Right lobe of liver (tissue), 6 donors: ENCODE data around the gene PLA2G3. TPM values are rescaled to one million over a fixed set of nuclear protein-coding genes. Genes with fewer than 3 reads are reported as not detected.

Source experiments
- ATAC-seq, 4 donors: fragments of 200-7000 bp; cut with Tn5 transposase; one replicate each; pipeline ENCODE4 v1.9.1; 2020; ENCODE audit warnings: mild to moderate bottlenecking in 4 of 4, moderate library complexity in 4 of 4
- DNase-seq, 3 donors: peaks; one replicate each; pipeline ENCODE4 v3.0.0-alpha.2; 2020
- H3K27ac ChIP-seq, 3 donors: fragments of 200-600 bp; one replicate each; pipeline ENCODE4 v1.8.0; 2022
- H3K27me3 ChIP-seq, 2 donors: fragments of 200-600 bp; one replicate each; pipeline ENCODE4 v1.8.0; 2022
- H3K36me3 ChIP-seq, 4 donors: fragments of 200-600 bp; sonication (generic) in 1 of 4; one replicate each; pipeline versions ENCODE4 v1.5.1 to v1.8.0; 2017 to 2022; ENCODE audit warnings: control low read depth in 1 of 4
- H3K4me1 ChIP-seq, 4 donors: fragments of 200-600 bp; sonication (generic) in 1 of 4; one replicate each; pipeline versions ENCODE4 v1.5.1 to v1.8.0; 2017 to 2022; ENCODE audit warnings: control low read depth in 1 of 4
- H3K4me3 ChIP-seq, 3 donors: fragments of 200-600 bp; one replicate each; pipeline ENCODE4 v1.8.0; 2022
- H3K9me3 ChIP-seq, 4 donors: fragments of 200-600 bp; sonication (generic) in 1 of 4; one replicate each; pipeline versions ENCODE4 v1.5.1 to v1.8.0; 2017 to 2022; ENCODE audit warnings: control low read depth in 1 of 4
- POLR2A ChIP-seq: fragments of 450-650 bp; IDR thresholded peaks from one replicate; pipeline ENCODE4 v1.6.1; 2017; ENCODE audit warnings: antibody characterized with exemption, mild to moderate bottlenecking
- WGBS: methylation state at CpG from one replicate; pipeline ENCODE4 v1.1.6; 2018; ENCODE audit warnings: low coverage, low lambda C conversion rate; ENCODE audit not compliant: insufficient coverage; ENCODE audit errors: missing lambda C conversion rate; 5-methylcytosine and 5-hydroxymethylcytosine counted together
- intact Hi-C, 2 donors: fragments of 100-400 bp; cut with DNase I; formaldehyde crosslinking; loops; one replicate each; pipeline versions ENCODE4 v1.11.2 to v1.14.1; 2022
- microRNA counts: library from miRNA; unstranded; fragments of <30 nt; microRNA quantifications from one replicate; lab custom pipeline; 2016
- microRNA-seq, 2 donors: library from miRNA; unstranded; fragments of <30 nt; microRNA quantifications; one replicate each; pipeline ENCODE4, GENCODE V29; 2019 to 2020
- small RNA-seq, 2 experiments: library from RNA; depleted of rRNA; stranded (forward); fragments of <200 nt; gene quantifications; one replicate each; pipeline ENCODE3, GENCODE V24; 2016
- total RNA-seq, 6 experiments: library from RNA; depleted of rRNA in 2 of 6; stranded (reverse); fragments of >200 nt in 2 of 6; fragmentation: NEBNext Ultra II Directional in 3 of 6; extraction: Animal tissue kit (Norgen Biotek cat#: 25700) in 3 of 6; gene quantifications; one replicate each; pipeline versions ENCODE4 v1.1.0 to v1.2.4, GENCODE V29; 2016 to 2023
- TF ChIP-seq, protein P1 (sequence below), 4 donors: fragments of 200-600 bp in 3 of 4; fragments of 450-650 bp in 1 of 4; IDR thresholded peaks; one replicate each; pipeline versions ENCODE4 v1.5.1 to v1.8.0; 2016 to 2022; ENCODE audit warnings: antibody characterized with exemption in 4 of 4, mild to moderate bottlenecking in 2 of 4
- donor health status: DM: no; HTN: yes; CAD: no.
- donor health status: DM: no; HTN: no; CAD: no.
- donor health status: DM: no; HTN: no; CAD: no.
- donor health status: DM: no; HTN: yes; CAD: no.
- donor health status: DM: no; HTN: yes; CAD: no.

PLA2G3 gene
- total RNA-seq, 6 experiments from 2014 or later = not detected

GRCh38 chr22:31085493-31085824 lies 54.8 kb downstream of the PLA2G3 start:
- no peak for TF ChIP-seq POLR2A
- TF ChIP-seq, protein P1, sequence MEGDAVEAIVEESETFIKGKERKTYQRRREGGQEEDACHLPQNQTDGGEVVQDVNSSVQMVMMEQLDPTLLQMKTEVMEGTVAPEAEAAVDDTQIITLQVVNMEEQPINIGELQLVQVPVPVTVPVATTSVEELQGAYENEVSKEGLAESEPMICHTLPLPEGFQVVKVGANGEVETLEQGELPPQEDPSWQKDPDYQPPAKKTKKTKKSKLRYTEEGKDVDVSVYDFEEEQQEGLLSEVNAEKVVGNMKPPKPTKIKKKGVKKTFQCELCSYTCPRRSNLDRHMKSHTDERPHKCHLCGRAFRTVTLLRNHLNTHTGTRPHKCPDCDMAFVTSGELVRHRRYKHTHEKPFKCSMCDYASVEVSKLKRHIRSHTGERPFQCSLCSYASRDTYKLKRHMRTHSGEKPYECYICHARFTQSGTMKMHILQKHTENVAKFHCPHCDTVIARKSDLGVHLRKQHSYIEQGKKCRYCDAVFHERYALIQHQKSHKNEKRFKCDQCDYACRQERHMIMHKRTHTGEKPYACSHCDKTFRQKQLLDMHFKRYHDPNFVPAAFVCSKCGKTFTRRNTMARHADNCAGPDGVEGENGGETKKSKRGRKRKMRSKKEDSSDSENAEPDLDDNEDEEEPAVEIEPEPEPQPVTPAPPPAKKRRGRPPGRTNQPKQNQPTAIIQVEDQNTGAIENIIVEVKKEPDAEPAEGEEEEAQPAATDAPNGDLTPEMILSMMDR (IDR thresholded peaks at IDR 0.05) = no peak
- peak overlapping the region; percentile 83 to 93 (median 85) for H3K27ac ChIP-seq
- no peaks in the 10 kb centered on the region for H3K36me3 ChIP-seq
- peaks cover 0 to 6% (median 0%) of the 10 kb centered on the region in 4 donors for H3K4me1 ChIP-seq
- no peaks in the 10 kb centered on the region for H3K27me3 ChIP-seq
- ATAC-seq = no peak
- no peaks in the 10 kb centered on the region for H3K9me3 ChIP-seq
- intact Hi-C loops = loop anchor here (5.0 kb wide), 1 partner anchor 138 kb away; no protein-coding TSS in a partner anchor
- WGBS = 20% methylated on average over 2 of the region's 13 CpGs
- DNase-seq = peak in 1 of 3 donors; percentile 53
- H3K4me3 ChIP-seq = peak overlapping the region; percentile 78 to 89 (median 85)

- DNase-seq (peak; percentile 87 to 90 (median 89)), ATAC-seq (peak; percentile 69 to 82 (median 76))
- peak; percentile 81 for TF ChIP-seq POLR2A
- TF ChIP-seq, protein P1 (IDR thresholded peaks at IDR 0.05) = peak; percentile 79 to 94 (median 92)
- no peaks in the 10 kb centered on the region for H3K9me3 ChIP-seq
- no peaks in the 10 kb centered on the region for H3K27me3 ChIP-seq
- peaks cover 0 to 6% (median 0%) of the 10 kb centered on the region in 4 donors for H3K4me1 ChIP-seq
- H3K36me3 ChIP-seq = no peaks in the 10 kb centered on the region
- intact Hi-C loops = loop anchor here (5.0 kb wide), 1 partner anchor 138 kb away; no protein-coding TSS in a partner anchor
- H3K27ac ChIP-seq = peak overlapping the region; percentile 83 to 93 (median 85)
- peak overlapping the region; percentile 78 to 89 (median 85) for H3K4me3 ChIP-seq
- 2% methylated on average over 18 of the region's 69 CpGs for WGBS
Observed at GRCh38 chr22:31084811-31085492, 55.4 kb downstream of the PLA2G3 start.

MicroRNAs within 50 kb of the gene (microRNA counts, 767-probe panel; counts per million panel counts)
- microRNA hsa-miR-3928 (lab: Ali Mortazavi, UCI) = 237 counts per million

Small RNAs within 50 kb of the gene (microRNA-seq; reads per million reads assigned to microRNA genes)
- gene MIR3928 = 1.7 to 4.5 reads per million in 2 donors

Small RNAs within 50 kb of the gene (small RNA-seq; reads per million reads assigned to genes)
- gene MIR3928 = 0.52 to 1.1 reads per million in 2 experiments

Other genes with a start within 250 kb of the PLA2G3 start
- 10 to 100 TPM in 3 of 6 experiments, 1 to 10 TPM in 3; 7.0 to 15.6 (median 10.8) TPM for gene MORC2, start 171.7 kb downstream of the PLA2G3 start, total RNA-seq
- gene TUG1, start 171.2 kb downstream of the PLA2G3 start, total RNA-seq = 10 to 100 TPM; 20.0 to 28.1 (median 22.7) TPM
- gene SMTN, start 59.2 kb downstream of the PLA2G3 start, total RNA-seq = 10 to 100 TPM; 16.9 to 54.1 (median 24.3) TPM
- gene SELENOM, start 32.9 kb downstream of the PLA2G3 start, total RNA-seq = 10 to 100 TPM in 3 of 6 experiments, 1 to 10 TPM in 3; 4.7 to 52.0 (median 9.4) TPM
- gene INPP5J, start 17.5 kb downstream of the PLA2G3 start, total RNA-seq = under 1 TPM in 4 of 6 experiments, not detected in 2; 0.12 to 0.49 (median 0.26) TPM
- gene RNF185, start 19.7 kb upstream of the PLA2G3 start, total RNA-seq = 10 to 100 TPM; 28.7 to 40.8 (median 37.4) TPM
- gene LIMK2, start 71.8 kb upstream of the PLA2G3 start, total RNA-seq = 10 to 100 TPM in 4 of 6 experiments, 1 to 10 TPM in 2; 6.3 to 47.9 (median 19.6) TPM
- gene PIK3IP1, start 152.0 kb upstream of the PLA2G3 start, total RNA-seq = 1 to 10 TPM; 1.3 to 6.6 (median 5.6) TPM
- gene PATZ1, start 205.8 kb upstream of the PLA2G3 start, total RNA-seq = 10 to 100 TPM in 4 of 6 experiments, 1 to 10 TPM in 2; 7.4 to 18.8 (median 11.5) TPM